B cell (primary cell): ENCODE measurements around the gene NIT2.

Source experiments
- CTCF ChIP-seq: fragments of 200-600 bp; IDR thresholded peaks from one replicate; pipeline ENCODE4 v1.8.0; 2022; ENCODE audit warnings: antibody characterized with exemption, mild to moderate bottlenecking
- EZH2 ChIP-seq: IDR thresholded peaks from 2 replicates; pipeline ENCODE4 v1.6.1; 2012; ENCODE audit warnings: borderline replicate concordance, low read depth, mild to moderate bottlenecking, moderate library complexity, low read length; ENCODE audit not compliant: insufficient read depth, poor library complexity, severe bottlenecking

DNA sequence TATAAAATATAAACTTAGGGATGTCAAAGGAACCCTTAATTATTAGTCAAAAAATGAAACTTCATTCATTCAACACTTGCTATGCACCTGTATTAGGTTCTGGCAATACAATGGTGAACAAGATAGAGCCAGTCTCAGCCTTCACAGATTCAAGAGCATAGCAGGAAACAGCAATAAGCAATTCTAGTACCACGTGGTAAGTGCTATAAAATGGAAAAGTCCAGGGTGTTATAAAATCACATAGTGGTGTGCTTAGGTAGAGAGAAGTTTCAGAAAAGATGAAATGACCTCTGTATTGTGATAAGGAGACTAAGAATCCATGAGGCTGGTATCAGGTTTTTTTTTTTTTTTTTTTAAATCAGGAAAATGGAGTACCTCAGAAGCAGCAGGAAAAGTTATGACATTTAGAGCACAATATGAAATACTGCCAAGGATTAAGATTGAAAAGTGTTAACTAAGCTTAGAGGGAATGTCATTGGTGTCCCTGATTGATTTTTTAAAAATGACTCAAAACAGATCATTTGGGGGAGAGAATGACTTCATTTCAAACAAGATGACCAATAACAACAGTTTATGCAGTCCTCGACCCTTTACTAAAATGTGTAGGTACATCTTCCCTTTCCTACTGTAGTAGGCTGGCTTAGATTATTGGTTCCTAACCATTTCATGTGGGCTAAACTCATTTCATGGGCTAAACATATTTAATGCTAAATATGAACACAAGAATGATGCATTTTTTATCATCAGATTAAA, 61.3 kb downstream of the NIT2 start:
- no peak for TF ChIP-seq CTCF
- no peak for TF ChIP-seq EZH2
